Ovary (tissue), 9 donors: ENCODE measurements around the gene ANGEL2. TPM values are rescaled to one million over a fixed set of nuclear protein-coding genes. Genes with fewer than 3 reads are reported as not detected.

Experiments
- DNase-seq, 5 donors: peaks; one replicate each; pipeline ENCODE4 v3.0.0-alpha.2; 2019 to 2020
- H3K27ac ChIP-seq, 2 donors: fragments of 200-600 bp; one replicate each; pipeline versions ENCODE4 v1.5.1 to v1.8.0; 2019 to 2022
- H3K27me3 ChIP-seq: fragments of 200-600 bp; one replicate; pipeline ENCODE4 v1.8.0; 2022
- H3K36me3 ChIP-seq: fragments of 200-600 bp; sonication (generic); one replicate; pipeline ENCODE4 v1.5.1; 2019
- H3K4me1 ChIP-seq: one replicate; pipeline ENCODE4 v1.8.1; 2013; ENCODE audit warnings: mild to moderate bottlenecking, moderate library complexity; ENCODE audit not compliant: insufficient read depth
- H3K4me3 ChIP-seq: fragments of 200-600 bp; sonication (generic); one replicate; pipeline ENCODE4 v1.5.1; 2017
- H3K9me3 ChIP-seq, 2 donors: fragments of 200-600 bp in 1 of 2; sonication (generic) in 1 of 2; one replicate each; pipeline versions ENCODE4 v1.5.1 to v1.8.1; 2013 to 2019; ENCODE audit warnings: mild to moderate bottlenecking in 1 of 2, moderate library complexity in 1 of 2
- EP300 ChIP-seq: sonication (generic); formaldehyde crosslinking; IDR thresholded peaks from one replicate; pipeline ENCODE4 v1.6.1; 2017; ENCODE audit warnings: antibody characterized with exemption
- POLR2A ChIP-seq: fragments of 450-650 bp; IDR thresholded peaks from one replicate; pipeline ENCODE4 v1.6.1; 2017; ENCODE audit warnings: antibody characterized with exemption, mild to moderate bottlenecking, moderate library complexity
- WGBS, 3 donors: extraction: QIAGEN DNeasy Blood & Tissue Kit in 1 of 3; methylation state at CpG; one replicate each; pipeline versions ENCODE4 v1.1.5 to v1.1.7; 2013 to 2017; 5-methylcytosine and 5-hydroxymethylcytosine counted together
- intact Hi-C, 4 donors: fragments of 100-400 bp; cut with DNase I; formaldehyde crosslinking; loops; one replicate each; pipeline versions ENCODE4 v1.11.0 to v1.15.1; 2022 to 2023
- polyA plus RNA-seq, 2 donors: library from polyadenylated mRNA; stranded (reverse); fragments of 200-250 nt in 1 of 2; fragments of 350-450 nt in 1 of 2; fragmentation: Illumina TruSeq in 1 of 2; extraction: RNeasy Lipid Tissue Mini Kit (QIAGEN cat#74804) in 1 of 2; gene quantifications; one replicate each; pipeline ENCODE4 v1.2.3, GENCODE V29; 2013 to 2014
- total RNA-seq, 7 donors: library from RNA; depleted of rRNA in 2 of 7; stranded (reverse); fragments of >200 nt in 2 of 7; fragmentation: NEBNext Ultra II Directional in 3 of 7; extraction: Animal tissue kit (Norgen Biotek cat#: 25700) in 3 of 7; gene quantifications; one replicate each; pipeline versions ENCODE4 v1.1.0 to v1.2.4, GENCODE V29; 2016 to 2023
- TF ChIP-seq, protein P1 (sequence below), 3 donors: fragments of 450-650 bp in 2 of 3; fragments of 200-600 bp in 1 of 3; IDR thresholded peaks; one replicate each; pipeline versions ENCODE4 v1.5.1 to v1.8.0; 2016 to 2022; ENCODE audit warnings: antibody characterized with exemption in 3 of 3, mild to moderate bottlenecking in 1 of 3
- donor health status: DM: no; HTN: no; CAD: no; lungs with moderate emphysema.
- donor health status: DM: no; HTN: no; CAD: no.
- donor health status: Bipolar disorder and iron deficiency.
- donor health status: DM: yes; HTN: yes; CAD: no.
- donor health status: DM: no; HTN: no; CAD: no.
- donor health status: DM: yes; HTN: yes; CAD: no.

ANGEL2 gene
- total and polyA plus RNA-seq, 9 donors, result 18.3 to 51.3 (median 38.6) TPM

DNA sequence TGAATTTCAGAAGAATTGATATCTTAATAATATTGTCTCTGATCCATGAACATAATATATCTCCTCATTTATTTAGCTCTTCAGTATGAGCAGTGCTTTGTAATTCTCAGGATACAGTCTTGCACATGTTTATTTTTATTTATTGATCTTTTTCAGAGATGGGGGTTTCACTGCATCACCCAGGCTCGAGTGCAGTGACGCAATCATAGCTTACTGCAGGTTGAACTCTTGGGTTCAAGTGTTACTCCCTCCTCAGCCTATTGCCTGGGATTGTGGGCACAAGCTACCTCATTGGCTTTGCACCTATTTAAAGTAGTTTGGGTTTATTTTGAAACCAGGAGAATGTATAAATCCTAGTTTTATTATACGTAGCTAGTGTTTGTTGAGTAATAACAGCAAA, 40.1 kb upstream of the ANGEL2 start:
- DNase-seq, result no peak
- H3K36me3 ChIP-seq, result no peaks in the 10 kb centered on the region
- 81 to 90% (median 85%) methylated on average over 3 of the region's 3 CpGs for WGBS, 3 donors
- H3K4me3 ChIP-seq, result no peak overlapping the region
- no peak overlapping the region for H3K27ac ChIP-seq
- no peaks in the 10 kb centered on the region for H3K27me3 ChIP-seq
- H3K4me1 ChIP-seq, result peaks cover 2% of the 10 kb centered on the region
- no peaks in the 10 kb centered on the region for H3K9me3 ChIP-seq
- intact Hi-C loops, result no loop called here
- TF ChIP-seq, protein P1, sequence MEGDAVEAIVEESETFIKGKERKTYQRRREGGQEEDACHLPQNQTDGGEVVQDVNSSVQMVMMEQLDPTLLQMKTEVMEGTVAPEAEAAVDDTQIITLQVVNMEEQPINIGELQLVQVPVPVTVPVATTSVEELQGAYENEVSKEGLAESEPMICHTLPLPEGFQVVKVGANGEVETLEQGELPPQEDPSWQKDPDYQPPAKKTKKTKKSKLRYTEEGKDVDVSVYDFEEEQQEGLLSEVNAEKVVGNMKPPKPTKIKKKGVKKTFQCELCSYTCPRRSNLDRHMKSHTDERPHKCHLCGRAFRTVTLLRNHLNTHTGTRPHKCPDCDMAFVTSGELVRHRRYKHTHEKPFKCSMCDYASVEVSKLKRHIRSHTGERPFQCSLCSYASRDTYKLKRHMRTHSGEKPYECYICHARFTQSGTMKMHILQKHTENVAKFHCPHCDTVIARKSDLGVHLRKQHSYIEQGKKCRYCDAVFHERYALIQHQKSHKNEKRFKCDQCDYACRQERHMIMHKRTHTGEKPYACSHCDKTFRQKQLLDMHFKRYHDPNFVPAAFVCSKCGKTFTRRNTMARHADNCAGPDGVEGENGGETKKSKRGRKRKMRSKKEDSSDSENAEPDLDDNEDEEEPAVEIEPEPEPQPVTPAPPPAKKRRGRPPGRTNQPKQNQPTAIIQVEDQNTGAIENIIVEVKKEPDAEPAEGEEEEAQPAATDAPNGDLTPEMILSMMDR (IDR thresholded peaks at IDR 0.05), result no peak
- TF ChIP-seq EP300 (no peak), POLR2A (no peak)

- H3K4me1 ChIP-seq, result peaks cover 2% of the 10 kb centered on the region
- no peak for DNase-seq
- H3K4me3 ChIP-seq, result no peak overlapping the region
- no peaks in the 10 kb centered on the region for H3K36me3 ChIP-seq
- H3K27me3 ChIP-seq, result no peaks in the 10 kb centered on the region
- intact Hi-C loops, result no loop called here
- TF ChIP-seq, protein P1 (IDR thresholded peaks at IDR 0.05), result no peak
- no peak for TF ChIP-seq POLR2A
- no peak for TF ChIP-seq EP300
- H3K27ac ChIP-seq, result no peak overlapping the region
- H3K9me3 ChIP-seq, result no peaks in the 10 kb centered on the region
These were observed 39.3 kb upstream of the ANGEL2 start for GRCh38 chr1:213054733-213055591.

DNA sequence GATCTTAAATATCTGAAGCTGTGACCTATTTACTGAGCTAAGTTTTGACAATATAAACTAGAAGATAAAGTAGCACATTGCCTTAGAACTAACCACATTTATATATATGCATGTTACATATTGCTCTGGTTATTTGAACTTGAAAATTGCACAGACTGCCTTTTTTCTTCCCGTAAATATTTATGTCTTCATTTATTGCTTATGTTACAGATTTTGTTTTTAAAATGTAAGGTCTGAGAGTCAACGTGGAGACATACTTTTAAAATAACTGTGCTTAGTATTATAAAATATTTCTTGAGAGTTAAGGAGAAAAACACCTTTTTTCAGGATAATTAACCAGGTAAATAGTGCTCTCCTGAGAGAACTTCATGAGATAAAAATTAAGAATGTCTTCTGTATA, 38.5 kb upstream of the ANGEL2 start:
- Histone ChIP-seq H3K27ac (no peak overlapping the region), H3K4me1 (peaks cover 2% of the 10 kb centered on the region), H3K4me3 (no peak overlapping the region), H3K9me3 (no peaks in the 10 kb centered on the region), H3K36me3 (no peaks in the 10 kb centered on the region), H3K27me3 (no peaks in the 10 kb centered on the region)
- intact Hi-C loops, result no loop called here
- DNase-seq, result no peak
- 47 to 71% (median 66%) methylated on average over 2 of the region's 2 CpGs for WGBS, 3 donors
- TF ChIP-seq POLR2A (no peak), EP300 (no peak)
- TF ChIP-seq, protein P1 (IDR thresholded peaks at IDR 0.05), result no peak

GRCh38 chr1:213053455-213053854, 37.8 kb upstream of the ANGEL2 start:
- no peaks in the 10 kb centered on the region for H3K27me3 ChIP-seq
- TF ChIP-seq, protein P1 (IDR thresholded peaks at IDR 0.05), result no peak
- TF ChIP-seq EP300 (no peak), POLR2A (no peak)
- no peak overlapping the region for H3K4me3 ChIP-seq
- intact Hi-C loops, result no loop called here
- H3K36me3 ChIP-seq, result no peaks in the 10 kb centered on the region
- no peak overlapping the region for H3K27ac ChIP-seq
- no peak for DNase-seq
- H3K4me1 ChIP-seq, result peaks cover 2% of the 10 kb centered on the region
- no peaks in the 10 kb centered on the region for H3K9me3 ChIP-seq
